HG02642 (cell line): Measurements from ENCODE around the gene TMEM250.

ENCODE experiments used
- ATAC-seq: cut with Tn5 transposase; IDR thresholded peaks from one replicate; pipeline ENCODE4 v1.9.1; 2021; ENCODE audit warnings: mild to moderate bottlenecking; ENCODE audit not compliant: unreplicated experiment, poor library complexity

The TMEM250 gene

GRCh38 chr9:136133191-136133958 lies 14.7 kb upstream of the TMEM250 start:
- ATAC-seq: no peak

- ATAC-seq: no peak
Measured at GRCh38 chr9:136132512-136133050, 13.9 kb upstream of the TMEM250 start.

- ATAC-seq: no peak
Measured at GRCh38 chr9:136131629-136132511, 13.2 kb upstream of the TMEM250 start.

GRCh38 chr9:136129176-136129575 lies 10.5 kb upstream of the TMEM250 start:
- no peak for ATAC-seq

GRCh38 chr9:136128436-136128835 lies 9.8 kb upstream of the TMEM250 start:
- no peak for ATAC-seq

- ATAC-seq: no peak
Measured at GRCh38 chr9:136127313-136127712, 8.6 kb upstream of the TMEM250 start.

- ATAC-seq: no peak
Measured at GRCh38 chr9:136124976-136125692, 6.5 kb upstream of the TMEM250 start.

GRCh38 chr9:136122425-136123383 lies 4.0 kb upstream of the TMEM250 start:
- ATAC-seq: no peak

- ATAC-seq: no peak
Measured at GRCh38 chr9:136121801-136122200, 3.1 kb upstream of the TMEM250 start.

GRCh38 chr9:136120438-136120844 lies 1.8 kb upstream of the TMEM250 start:
- ATAC-seq: no peak

GRCh38 chr9:136119883-136120393 lies 1.3 kb upstream of the TMEM250 start:
- no peak for ATAC-seq

- no peak for ATAC-seq
Measured at GRCh38 chr9:136119061-136119882, 597 bp upstream of the TMEM250 start.

GRCh38 chr9:136117916-136118319 lies 757 bp downstream of the TMEM250 start:
- peak; percentile 8 for ATAC-seq

GRCh38 chr9:136117291-136117915 lies 1.3 kb downstream of the TMEM250 start:
- no peak for ATAC-seq

GRCh38 chr9:136116360-136117098 lies 2.1 kb downstream of the TMEM250 start:
- no peak for ATAC-seq

GRCh38 chr9:136115641-136116359 lies 2.9 kb downstream of the TMEM250 start:
- ATAC-seq: no peak

GRCh38 chr9:136115206-136115605 lies 3.5 kb downstream of the TMEM250 start:
- no peak for ATAC-seq
